OCI-LY7 (cell line): Measurements from ENCODE around the gene SUMF1.

Source experiments
- CTCF ChIP-seq: fragments of 200-600 bp; sonication (generic); conservative IDR thresholded peaks from 2 replicates; pipeline ENCODE4 v1.5.1; 2014; ENCODE audit warnings: mild to moderate bottlenecking, antibody characterized with exemption, low read length, moderate library complexity, mixed read lengths
- EZH2phosphoT487 ChIP-seq: fragments of 200-600 bp; sonication (generic); IDR thresholded peaks from 2 replicates; pipeline ENCODE4 v1.6.1; 2018; ENCODE audit warnings: low read depth, borderline replicate concordance, mild to moderate bottlenecking, mixed run types, antibody characterized with exemption, low read length, moderate library complexity, mixed read lengths

GRCh38 chr3:4514916-4515315 lies 47.8 kb upstream of the SUMF1 start:
- TF ChIP-seq CTCF (no peak), EZH2phosphoT487 (no peak)
